ENCODE measurements around the gene NET1.

GRCh38 chr10:5500162-5500670 lies 87.9 kb downstream of the NET1 start:
- TF ChIP-seq CTCF (IDR thresholded peaks at IDR 0.05) (no peak), POLR2AphosphoS5 (IDR thresholded peaks at IDR 0.05) (no peak), POLR2A (IDR thresholded peaks at IDR 0.05) (no peak), EP300 (IDR thresholded peaks at IDR 0.05) (no peak)

Data from stomach (tissue), 4 donors.